GM23338 (cell line): ENCODE results near the gene MED16. TPM values are rescaled to one million over a fixed set of nuclear protein-coding genes. Genes with fewer than 3 reads are reported as not detected.

Source experiments
- ATAC-seq: fragments of 200-7000 bp; cut with Tn5 transposase; 3 replicates; pipeline ENCODE4 v1.9.1; 2020
- DNase-seq: peaks from one replicate; pipeline ENCODE4 v3.0.0-alpha.2; 2015; ENCODE audit warnings: low spot score
- H2AFZ ChIP-seq: fragments of 200-600 bp; sonication (generic); 2 replicates; pipeline ENCODE4 v1.8.0; 2016; ENCODE audit warnings: antibody characterized with exemption, mild to moderate bottlenecking, moderate library complexity
- H3F3A ChIP-seq: fragments of 200-600 bp; sonication (generic); replicated peaks from 2 replicates; pipeline ENCODE4 v1.8.0; 2017; ENCODE audit warnings: antibody characterized with exemption, mixed run types, low read depth
- H3K27ac ChIP-seq: fragments of 200-600 bp; sonication (generic); 2 replicates; pipeline ENCODE4 v1.6.1; 2016; ENCODE audit warnings: low read depth
- H3K27me3 ChIP-seq: fragments of 200-600 bp; sonication (generic); 2 replicates; pipeline ENCODE4 v1.8.0; 2016; ENCODE audit warnings: mild to moderate bottlenecking, mixed run types, moderate library complexity; ENCODE audit not compliant: insufficient read depth
- H3K36me3 ChIP-seq: fragments of 200-600 bp; sonication (generic); 2 replicates; pipeline ENCODE4 v1.8.0; 2016; ENCODE audit warnings: mild to moderate bottlenecking; ENCODE audit not compliant: insufficient read depth
- H3K4me1 ChIP-seq: fragments of 200-600 bp; sonication (generic); 2 replicates; pipeline ENCODE4 v1.8.0; 2016; ENCODE audit warnings: mild to moderate bottlenecking, moderate library complexity; ENCODE audit not compliant: insufficient read depth
- H3K4me2 ChIP-seq: fragments of 200-600 bp; sonication (generic); 2 replicates; pipeline ENCODE4 v1.7.1; 2017; ENCODE audit warnings: mixed run types
- H3K4me3 ChIP-seq: fragments of 200-600 bp; sonication (generic); 2 replicates; pipeline ENCODE4 v1.6.1; 2016; ENCODE audit warnings: mixed run types
- H3K79me2 ChIP-seq: fragments of 200-600 bp; sonication (generic); replicated peaks from 2 replicates; pipeline ENCODE4 v1.8.0; 2017; ENCODE audit warnings: mild to moderate bottlenecking; ENCODE audit not compliant: insufficient read depth
- H3K9me2 ChIP-seq: fragments of 200-600 bp; sonication (generic); 2 replicates; pipeline ENCODE4 v1.8.0; 2017; ENCODE audit not compliant: insufficient read depth
- H4K20me1 ChIP-seq: fragments of 200-600 bp; sonication (generic); replicated peaks from 2 replicates; pipeline ENCODE4 v1.8.0; 2017; ENCODE audit warnings: mild to moderate bottlenecking; ENCODE audit not compliant: insufficient read depth
- H3K27ac Mint-ChIP-seq: 2 replicates; pipeline ENCODE4 v1.8.0; 2020; ENCODE audit warnings: inconsistent platforms, mild to moderate bottlenecking, moderate library complexity, mixed read lengths
- H3K27me3 Mint-ChIP-seq: 3 replicates; pipeline ENCODE4 v1.8.0; 2022; ENCODE audit warnings: low read depth, mild to moderate bottlenecking, moderate library complexity, mixed read lengths, inconsistent platforms; ENCODE audit not compliant: insufficient read depth, poor library complexity
- H3K36me3 Mint-ChIP-seq: 3 replicates; pipeline ENCODE4 v1.8.0; 2021; ENCODE audit warnings: low read depth, mild to moderate bottlenecking, inconsistent platforms, moderate library complexity, mixed read lengths
- H3K4me1 Mint-ChIP-seq: 3 replicates; pipeline ENCODE4 v1.8.0; 2020; ENCODE audit warnings: mild to moderate bottlenecking, inconsistent platforms, mixed read lengths
- H3K4me3 Mint-ChIP-seq: 3 replicates; pipeline ENCODE4 v1.8.0; 2021; ENCODE audit warnings: moderate library complexity, mild to moderate bottlenecking, inconsistent platforms, mixed read lengths
- H3K9me3 Mint-ChIP-seq: 3 replicates; pipeline ENCODE4 v1.8.0; 2020; ENCODE audit warnings: moderate library complexity, mild to moderate bottlenecking, inconsistent platforms, mixed read lengths
- EZH2 ChIP-seq: fragments of 200-600 bp; sonication (generic); IDR thresholded peaks from one replicate; pipeline ENCODE4 v1.8.0; 2017; ENCODE audit warnings: antibody characterized with exemption, mild to moderate bottlenecking, low read depth; ENCODE audit not compliant: unreplicated experiment
- JUNB ChIP-seq: IDR thresholded peaks from one replicate; pipeline ENCODE4 v1.6.1; 2016; ENCODE audit warnings: antibody characterized with exemption; ENCODE audit not compliant: unreplicated experiment
- NANOG ChIP-seq: IDR thresholded peaks from 2 replicates; pipeline ENCODE4 v1.6.1; 2016; ENCODE audit warnings: antibody characterized with exemption, borderline replicate concordance
- POLR2AphosphoS5 ChIP-seq: IDR thresholded peaks from 2 replicates; pipeline ENCODE4 v1.6.1; 2016; ENCODE audit warnings: antibody characterized with exemption, low read depth
- ZNF331 ChIP-seq: fragments of 250-450 bp; sonication (Bioruptor Pico); IDR thresholded peaks from 2 replicates; pipeline ENCODE4 v1.5.0; 2020; ENCODE audit warnings: low read depth, mild to moderate bottlenecking, moderate library complexity
- polyA plus RNA-seq: library from polyadenylated mRNA; unstranded; fragments of >200 nt; fragmentation: Nextera tagmentation; extraction: Ambion mirVana; gene quantifications from 2 replicates; pipeline ENCODE4 v1.2.1, GENCODE V29; 2016
- total RNA-seq: library from RNA; depleted of rRNA; stranded (reverse); fragments of >200 nt; shearing (Covaris generic); gene quantifications from 2 replicates; pipeline ENCODE4 v1.2.3, GENCODE V29; 2014
- TF ChIP-seq, protein P1 (sequence below): IDR thresholded peaks from 2 replicates; pipeline ENCODE4 v1.6.1; 2016; ENCODE audit warnings: antibody characterized with exemption
- TF ChIP-seq, protein P2 (sequence below): fragments of 250-450 bp; sonication (Bioruptor Pico); IDR thresholded peaks from 2 replicates; pipeline ENCODE4 v1.5.0; 2020; ENCODE audit warnings: mild to moderate bottlenecking, moderate library complexity
- TF ChIP-seq, protein P3 (sequence below), 2 experiments: fragments of 200-600 bp in 1 of 2; sonication (generic) in 1 of 2; conservative IDR thresholded peaks; 2 replicates each; pipeline versions ENCODE4 v1.5.1 to v1.6.1; 2016 to 2017; ENCODE audit warnings: antibody characterized with exemption in 2 of 2, low read depth in 2 of 2, mild to moderate bottlenecking in 2 of 2, moderate library complexity in 1 of 2
- TF ChIP-seq, protein P4 (sequence below): IDR thresholded peaks from one replicate; pipeline ENCODE4 v1.6.1; 2018; ENCODE audit warnings: antibody characterized with exemption; ENCODE audit not compliant: unreplicated experiment

The MED16 gene
- total and polyA plus RNA-seq, 2 experiments from 2014 or later: 52.7 to 73.6 TPM

DNA sequence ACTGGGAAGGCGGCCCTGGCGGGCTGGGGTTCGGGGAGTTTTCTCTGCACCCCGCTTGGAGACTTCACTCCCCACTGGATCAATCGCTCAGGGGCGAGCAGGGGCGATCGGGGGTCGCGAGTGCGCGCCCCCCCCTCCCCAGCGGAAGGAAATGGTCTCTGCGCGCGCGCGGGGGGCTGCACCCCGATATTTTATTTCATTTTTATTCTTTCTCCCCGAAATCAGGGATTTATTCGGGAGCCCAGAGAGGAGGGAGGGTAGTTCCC is 33.3 kb upstream of the MED16 start:
- peak overlapping the region; percentile 91 for H3K4me2 ChIP-seq
- DNase-seq (no peak), ATAC-seq (no peak)
- H3K36me3 ChIP-seq: no peaks in the 10 kb centered on the region; the same call in 1 of the 2 replicates
- peak overlapping the region; percentile 85 for H3K4me3 Mint-ChIP-seq
- H4K20me1 ChIP-seq: no peaks in the 10 kb centered on the region; the same call in 1 of the 2 replicates
- H3K27ac ChIP-seq: no peak overlapping the region
- H3F3A ChIP-seq: peaks cover 13% of the 10 kb centered on the region; the same call in 1 of the 2 replicates
- peak overlapping the region; percentile 43; the same call in 1 of the 2 replicates for H2AFZ ChIP-seq
- peaks cover 10% of the 10 kb centered on the region for H3K4me1 ChIP-seq
- H3K4me1 Mint-ChIP-seq: peaks cover 8% of the 10 kb centered on the region; the same call in 2 of the 3 replicates
- H3K27me3 ChIP-seq: peaks cover 11% of the 10 kb centered on the region
- H3K36me3 Mint-ChIP-seq: peaks cover 13% of the 10 kb centered on the region; the same call in 2 of the 3 replicates
- TF ChIP-seq JUNB (no peak), EZH2 (no peak), NANOG (no peak), POLR2AphosphoS5 (no peak), ZNF331 (CRISPR knock-in tag) (no peak)
- TF ChIP-seq, protein P1, sequence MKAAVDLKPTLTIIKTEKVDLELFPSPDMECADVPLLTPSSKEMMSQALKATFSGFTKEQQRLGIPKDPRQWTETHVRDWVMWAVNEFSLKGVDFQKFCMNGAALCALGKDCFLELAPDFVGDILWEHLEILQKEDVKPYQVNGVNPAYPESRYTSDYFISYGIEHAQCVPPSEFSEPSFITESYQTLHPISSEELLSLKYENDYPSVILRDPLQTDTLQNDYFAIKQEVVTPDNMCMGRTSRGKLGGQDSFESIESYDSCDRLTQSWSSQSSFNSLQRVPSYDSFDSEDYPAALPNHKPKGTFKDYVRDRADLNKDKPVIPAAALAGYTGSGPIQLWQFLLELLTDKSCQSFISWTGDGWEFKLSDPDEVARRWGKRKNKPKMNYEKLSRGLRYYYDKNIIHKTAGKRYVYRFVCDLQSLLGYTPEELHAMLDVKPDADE: no peak
- TF ChIP-seq, protein P2, sequence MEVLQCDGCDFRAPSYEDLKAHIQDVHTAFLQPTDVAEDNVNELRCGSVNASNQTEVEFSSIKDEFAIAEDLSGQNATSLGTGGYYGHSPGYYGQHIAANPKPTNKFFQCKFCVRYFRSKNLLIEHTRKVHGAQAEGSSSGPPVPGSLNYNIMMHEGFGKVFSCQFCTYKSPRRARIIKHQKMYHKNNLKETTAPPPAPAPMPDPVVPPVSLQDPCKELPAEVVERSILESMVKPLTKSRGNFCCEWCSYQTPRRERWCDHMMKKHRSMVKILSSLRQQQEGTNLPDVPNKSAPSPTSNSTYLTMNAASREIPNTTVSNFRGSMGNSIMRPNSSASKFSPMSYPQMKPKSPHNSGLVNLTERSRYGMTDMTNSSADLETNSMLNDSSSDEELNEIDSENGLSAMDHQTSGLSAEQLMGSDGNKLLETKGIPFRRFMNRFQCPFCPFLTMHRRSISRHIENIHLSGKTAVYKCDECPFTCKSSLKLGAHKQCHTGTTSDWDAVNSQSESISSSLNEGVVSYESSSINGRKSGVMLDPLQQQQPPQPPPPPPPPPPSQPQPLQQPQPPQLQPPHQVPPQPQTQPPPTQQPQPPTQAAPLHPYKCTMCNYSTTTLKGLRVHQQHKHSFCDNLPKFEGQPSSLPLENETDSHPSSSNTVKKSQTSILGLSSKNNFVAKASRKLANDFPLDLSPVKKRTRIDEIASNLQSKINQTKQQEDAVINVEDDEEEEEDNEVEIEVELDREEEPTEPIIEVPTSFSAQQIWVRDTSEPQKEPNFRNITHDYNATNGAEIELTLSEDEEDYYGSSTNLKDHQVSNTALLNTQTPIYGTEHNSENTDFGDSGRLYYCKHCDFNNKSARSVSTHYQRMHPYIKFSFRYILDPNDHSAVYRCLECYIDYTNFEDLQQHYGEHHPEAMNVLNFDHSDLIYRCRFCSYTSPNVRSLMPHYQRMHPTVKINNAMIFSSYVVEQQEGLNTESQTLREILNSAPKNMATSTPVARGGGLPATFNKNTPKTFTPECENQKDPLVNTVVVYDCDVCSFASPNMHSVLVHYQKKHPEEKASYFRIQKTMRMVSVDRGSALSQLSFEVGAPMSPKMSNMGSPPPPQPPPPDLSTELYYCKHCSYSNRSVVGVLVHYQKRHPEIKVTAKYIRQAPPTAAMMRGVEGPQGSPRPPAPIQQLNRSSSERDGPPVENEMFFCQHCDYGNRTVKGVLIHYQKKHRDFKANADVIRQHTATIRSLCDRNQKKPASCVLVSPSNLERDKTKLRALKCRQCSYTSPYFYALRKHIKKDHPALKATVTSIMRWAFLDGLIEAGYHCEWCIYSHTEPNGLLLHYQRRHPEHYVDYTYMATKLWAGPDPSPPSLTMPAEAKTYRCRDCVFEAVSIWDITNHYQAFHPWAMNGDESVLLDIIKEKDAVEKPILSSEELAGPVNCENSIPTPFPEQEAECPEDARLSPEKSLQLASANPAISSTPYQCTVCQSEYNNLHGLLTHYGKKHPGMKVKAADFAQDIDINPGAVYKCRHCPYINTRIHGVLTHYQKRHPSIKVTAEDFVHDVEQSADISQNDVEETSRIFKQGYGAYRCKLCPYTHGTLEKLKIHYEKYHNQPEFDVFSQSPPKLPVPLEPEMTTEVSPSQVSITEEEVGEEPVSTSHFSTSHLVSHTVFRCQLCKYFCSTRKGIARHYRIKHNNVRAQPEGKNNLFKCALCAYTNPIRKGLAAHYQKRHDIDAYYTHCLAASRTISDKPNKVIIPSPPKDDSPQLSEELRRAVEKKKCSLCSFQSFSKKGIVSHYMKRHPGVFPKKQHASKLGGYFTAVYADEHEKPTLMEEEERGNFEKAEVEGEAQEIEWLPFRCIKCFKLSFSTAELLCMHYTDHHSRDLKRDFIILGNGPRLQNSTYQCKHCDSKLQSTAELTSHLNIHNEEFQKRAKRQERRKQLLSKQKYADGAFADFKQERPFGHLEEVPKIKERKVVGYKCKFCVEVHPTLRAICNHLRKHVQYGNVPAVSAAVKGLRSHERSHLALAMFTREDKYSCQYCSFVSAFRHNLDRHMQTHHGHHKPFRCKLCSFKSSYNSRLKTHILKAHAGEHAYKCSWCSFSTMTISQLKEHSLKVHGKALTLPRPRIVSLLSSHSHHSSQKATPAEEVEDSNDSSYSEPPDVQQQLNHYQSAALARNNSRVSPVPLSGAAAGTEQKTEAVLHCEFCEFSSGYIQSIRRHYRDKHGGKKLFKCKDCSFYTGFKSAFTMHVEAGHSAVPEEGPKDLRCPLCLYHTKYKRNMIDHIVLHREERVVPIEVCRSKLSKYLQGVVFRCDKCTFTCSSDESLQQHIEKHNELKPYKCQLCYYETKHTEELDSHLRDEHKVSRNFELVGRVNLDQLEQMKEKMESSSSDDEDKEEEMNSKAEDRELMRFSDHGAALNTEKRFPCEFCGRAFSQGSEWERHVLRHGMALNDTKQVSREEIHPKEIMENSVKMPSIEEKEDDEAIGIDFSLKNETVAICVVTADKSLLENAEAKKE: no peak
- TF ChIP-seq, protein P3, sequence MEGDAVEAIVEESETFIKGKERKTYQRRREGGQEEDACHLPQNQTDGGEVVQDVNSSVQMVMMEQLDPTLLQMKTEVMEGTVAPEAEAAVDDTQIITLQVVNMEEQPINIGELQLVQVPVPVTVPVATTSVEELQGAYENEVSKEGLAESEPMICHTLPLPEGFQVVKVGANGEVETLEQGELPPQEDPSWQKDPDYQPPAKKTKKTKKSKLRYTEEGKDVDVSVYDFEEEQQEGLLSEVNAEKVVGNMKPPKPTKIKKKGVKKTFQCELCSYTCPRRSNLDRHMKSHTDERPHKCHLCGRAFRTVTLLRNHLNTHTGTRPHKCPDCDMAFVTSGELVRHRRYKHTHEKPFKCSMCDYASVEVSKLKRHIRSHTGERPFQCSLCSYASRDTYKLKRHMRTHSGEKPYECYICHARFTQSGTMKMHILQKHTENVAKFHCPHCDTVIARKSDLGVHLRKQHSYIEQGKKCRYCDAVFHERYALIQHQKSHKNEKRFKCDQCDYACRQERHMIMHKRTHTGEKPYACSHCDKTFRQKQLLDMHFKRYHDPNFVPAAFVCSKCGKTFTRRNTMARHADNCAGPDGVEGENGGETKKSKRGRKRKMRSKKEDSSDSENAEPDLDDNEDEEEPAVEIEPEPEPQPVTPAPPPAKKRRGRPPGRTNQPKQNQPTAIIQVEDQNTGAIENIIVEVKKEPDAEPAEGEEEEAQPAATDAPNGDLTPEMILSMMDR (conservative IDR thresholded peaks at IDR 0.05; ENCODE audit: low read depth in 2 of 2): no peak
- TF ChIP-seq, protein P4, sequence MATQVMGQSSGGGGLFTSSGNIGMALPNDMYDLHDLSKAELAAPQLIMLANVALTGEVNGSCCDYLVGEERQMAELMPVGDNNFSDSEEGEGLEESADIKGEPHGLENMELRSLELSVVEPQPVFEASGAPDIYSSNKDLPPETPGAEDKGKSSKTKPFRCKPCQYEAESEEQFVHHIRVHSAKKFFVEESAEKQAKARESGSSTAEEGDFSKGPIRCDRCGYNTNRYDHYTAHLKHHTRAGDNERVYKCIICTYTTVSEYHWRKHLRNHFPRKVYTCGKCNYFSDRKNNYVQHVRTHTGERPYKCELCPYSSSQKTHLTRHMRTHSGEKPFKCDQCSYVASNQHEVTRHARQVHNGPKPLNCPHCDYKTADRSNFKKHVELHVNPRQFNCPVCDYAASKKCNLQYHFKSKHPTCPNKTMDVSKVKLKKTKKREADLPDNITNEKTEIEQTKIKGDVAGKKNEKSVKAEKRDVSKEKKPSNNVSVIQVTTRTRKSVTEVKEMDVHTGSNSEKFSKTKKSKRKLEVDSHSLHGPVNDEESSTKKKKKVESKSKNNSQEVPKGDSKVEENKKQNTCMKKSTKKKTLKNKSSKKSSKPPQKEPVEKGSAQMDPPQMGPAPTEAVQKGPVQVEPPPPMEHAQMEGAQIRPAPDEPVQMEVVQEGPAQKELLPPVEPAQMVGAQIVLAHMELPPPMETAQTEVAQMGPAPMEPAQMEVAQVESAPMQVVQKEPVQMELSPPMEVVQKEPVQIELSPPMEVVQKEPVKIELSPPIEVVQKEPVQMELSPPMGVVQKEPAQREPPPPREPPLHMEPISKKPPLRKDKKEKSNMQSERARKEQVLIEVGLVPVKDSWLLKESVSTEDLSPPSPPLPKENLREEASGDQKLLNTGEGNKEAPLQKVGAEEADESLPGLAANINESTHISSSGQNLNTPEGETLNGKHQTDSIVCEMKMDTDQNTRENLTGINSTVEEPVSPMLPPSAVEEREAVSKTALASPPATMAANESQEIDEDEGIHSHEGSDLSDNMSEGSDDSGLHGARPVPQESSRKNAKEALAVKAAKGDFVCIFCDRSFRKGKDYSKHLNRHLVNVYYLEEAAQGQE: no peak
- peak overlapping the region; percentile 89 for H3K4me3 ChIP-seq
- H3K9me3 Mint-ChIP-seq: no peaks in the 10 kb centered on the region; the same call in 2 of the 3 replicates
- H3K27ac Mint-ChIP-seq: no peak overlapping the region
- H3K9me2 ChIP-seq: no peaks in the 10 kb centered on the region
- H3K79me2 ChIP-seq: peaks cover 31% of the 10 kb centered on the region
- peaks cover 14% of the 10 kb centered on the region for H3K27me3 Mint-ChIP-seq
